CD4-positive, alpha-beta T cell treated with Interleukin-17A for 4 hours (primary cell): Measurements from ENCODE around the gene PSMA3.

ENCODE experiments used
- DNase-seq: peaks from one replicate; pipeline ENCODE4 v3.0.0-alpha.2; 2020; ENCODE audit warnings: mixed read lengths

The PSMA3 gene

GRCh38 chr14:58299401-58300330, 55.0 kb downstream of the PSMA3 start:
- no peak for DNase-seq

GRCh38 chr14:58301416-58301815, 56.8 kb downstream of the PSMA3 start:
- DNase-seq = no peak

DNA sequence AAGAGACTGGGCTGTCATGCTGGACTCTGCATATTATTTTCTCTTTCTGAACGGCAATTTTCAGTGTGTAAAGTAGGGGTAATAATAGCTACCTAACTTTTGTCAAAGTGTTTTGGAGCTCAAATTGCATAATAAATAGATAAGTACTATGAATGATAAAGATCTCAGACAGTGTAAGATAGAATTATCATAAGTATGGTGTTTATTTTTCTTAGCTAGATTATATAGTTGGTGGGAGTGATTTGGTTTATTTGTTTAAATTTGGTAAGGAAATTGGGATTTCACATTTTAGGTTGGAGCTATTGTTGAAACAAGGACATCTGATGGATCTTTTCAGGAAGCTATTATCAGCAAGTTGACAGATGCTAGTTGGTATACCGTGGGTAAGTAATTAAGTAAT, 61.1 kb downstream of the PSMA3 start:
- DNase-seq = no peak

GRCh38 chr14:58307597-58308316, 63.1 kb downstream of the PSMA3 start:
- no peak for DNase-seq

DNA sequence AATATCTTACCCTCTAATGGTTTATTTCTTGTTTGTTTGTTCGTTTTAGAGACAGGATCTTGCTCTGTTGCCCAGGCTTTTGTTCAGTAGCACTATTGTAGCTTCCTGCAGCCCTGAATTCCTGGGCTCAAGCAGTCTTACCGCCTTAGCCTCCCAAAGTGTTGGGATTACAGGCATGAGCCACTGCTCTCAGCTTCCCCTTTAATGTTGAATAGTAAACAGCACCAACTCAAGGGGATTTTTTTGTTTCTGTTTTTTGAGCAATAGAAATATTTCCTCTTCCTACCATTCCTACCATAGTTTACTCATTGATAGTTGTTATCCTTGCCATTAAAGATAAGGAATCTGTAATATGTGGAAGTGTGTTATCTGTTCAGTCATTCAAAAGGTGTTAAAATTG, 64.4 kb downstream of the PSMA3 start:
- DNase-seq = no peak

- no peak for DNase-seq
Measured at GRCh38 chr14:58313699-58314098, 69.1 kb downstream of the PSMA3 start.

DNA sequence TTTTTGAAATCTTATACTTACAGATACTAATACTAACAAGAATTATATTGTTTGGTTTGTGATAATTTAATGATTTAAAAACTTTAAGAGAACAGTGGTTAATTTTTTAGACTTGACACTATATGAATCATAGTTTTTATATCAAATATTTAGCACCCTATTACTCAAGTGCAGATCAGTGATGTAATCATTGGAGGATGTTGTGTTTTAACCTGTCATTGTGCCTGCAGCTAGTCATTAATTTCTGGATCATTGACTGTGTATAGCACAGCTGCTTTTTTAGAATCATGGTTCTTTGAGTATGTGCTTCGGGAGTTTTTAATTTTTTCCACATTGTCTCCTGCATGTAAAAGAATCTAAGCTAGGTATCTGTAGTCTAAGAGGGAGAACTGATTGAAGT, 71.0 kb downstream of the PSMA3 start:
- no peak for DNase-seq
